CD14-positive monocyte (primary cell): Measurements from ENCODE around the gene CCDC197. TPM values are rescaled to one million over a fixed set of nuclear protein-coding genes. Genes with fewer than 3 reads are reported as not detected.

Source experiments
- DNase-seq, 3 donors: peaks; one replicate each; pipeline ENCODE4 v3.0.0-alpha.2; 2011 to 2022
- H2AFZ ChIP-seq: 2 replicates; pipeline ENCODE4 v1.6.0; 2012; ENCODE audit warnings: mild to moderate bottlenecking, low read depth, low read length, inconsistent platforms; ENCODE audit not compliant: insufficient read depth, poor library complexity, severe bottlenecking
- H3K27ac ChIP-seq, 2 donors: 1 replicate in 1 of 2; 2 replicates in 1 of 2; pipeline ENCODE4 v1.5.1; 2012 to 2013; ENCODE audit warnings: low read length in 2 of 2, control low read depth in 1 of 2, inconsistent platforms in 1 of 2, low read depth in 1 of 2, mild to moderate bottlenecking in 1 of 2
- H3K27me3 ChIP-seq, 2 donors: one replicate each; pipeline versions ENCODE4 v1.6.0 to v1.6.1; 2011 to 2013; ENCODE audit warnings: low read length in 2 of 2; ENCODE audit not compliant: control insufficient read depth in 2 of 2, insufficient read depth in 2 of 2
- H3K36me3 ChIP-seq, 2 donors: replicated peaks in 1 of 2; 1 replicate in 1 of 2; 2 replicates in 1 of 2; pipeline versions ENCODE4 v1.5.1 to v1.6.1; 2012 to 2013; ENCODE audit warnings: low read length in 2 of 2, control low read depth in 1 of 2, inconsistent platforms in 1 of 2, mild to moderate bottlenecking in 1 of 2; ENCODE audit not compliant: insufficient read depth in 2 of 2, control insufficient read depth in 1 of 2
- H3K4me1 ChIP-seq, 2 donors: 1 replicate in 1 of 2; 2 replicates in 1 of 2; pipeline versions ENCODE4 v1.5.1 to v1.6.1; 2012 to 2013; ENCODE audit warnings: low read length in 2 of 2, control low read depth in 1 of 2, inconsistent platforms in 1 of 2, mild to moderate bottlenecking in 1 of 2, moderate library complexity in 1 of 2; ENCODE audit not compliant: insufficient read depth in 2 of 2, control insufficient read depth in 1 of 2
- H3K4me2 ChIP-seq: replicated peaks from 2 replicates; pipeline ENCODE3; 2012; ENCODE audit warnings: low read length, moderate library complexity, mild to moderate bottlenecking; ENCODE audit not compliant: poor library complexity, severe bottlenecking; ENCODE audit errors: extremely low read depth
- H3K4me3 ChIP-seq, 3 experiments: fragments of 200-600 bp in 1 of 3; sonication (generic) in 1 of 3; replicated peaks in 1 of 3; 1 replicate in 2 of 3; 2 replicates in 1 of 3; pipeline ENCODE4 v1.5.1; 2011 to 2013; ENCODE audit warnings: low read length in 3 of 3, mild to moderate bottlenecking in 3 of 3, control low read depth in 2 of 3, low read depth in 2 of 3, inconsistent platforms in 1 of 3, moderate library complexity in 1 of 3
- H3K79me2 ChIP-seq: 2 replicates; pipeline ENCODE4 v1.6.0; 2012; ENCODE audit warnings: mild to moderate bottlenecking, control low read depth, inconsistent platforms, low read length, moderate library complexity; ENCODE audit not compliant: insufficient read depth
- H3K9ac ChIP-seq: 2 replicates; pipeline ENCODE4 v1.6.0; 2017; ENCODE audit warnings: low read length, mild to moderate bottlenecking; ENCODE audit not compliant: insufficient read depth, poor library complexity, severe bottlenecking
- H3K9me3 ChIP-seq, 2 donors: replicated peaks in 1 of 2; 1 replicate in 1 of 2; 2 replicates in 1 of 2; pipeline versions ENCODE4 v1.5.1 to v1.6.1; 2012 to 2013; ENCODE audit warnings: low read length in 2 of 2, control low read depth in 1 of 2; ENCODE audit not compliant: control insufficient read depth in 1 of 2, insufficient read depth in 1 of 2
- H4K20me1 ChIP-seq: 2 replicates; pipeline ENCODE4 v1.6.0; 2012; ENCODE audit warnings: mild to moderate bottlenecking, low read length, control low read depth, moderate library complexity; ENCODE audit not compliant: insufficient read depth
- H3K27ac Mint-ChIP-seq, 7 donors: one replicate each; pipeline ENCODE4 v1.8.0; 2020; ENCODE audit warnings: mild to moderate bottlenecking in 7 of 7, mixed read lengths in 7 of 7, moderate library complexity in 6 of 7, inconsistent platforms in 2 of 7
- H3K27me3 Mint-ChIP-seq, 3 donors: one replicate each; pipeline ENCODE4 v1.8.0; 2021 to 2022; ENCODE audit warnings: low read depth in 3 of 3, mild to moderate bottlenecking in 3 of 3, mixed read lengths in 3 of 3, moderate library complexity in 3 of 3, inconsistent platforms in 1 of 3
- H3K36me3 Mint-ChIP-seq, 2 donors: one replicate each; pipeline ENCODE4 v1.8.0; 2020; ENCODE audit warnings: mixed read lengths in 2 of 2, inconsistent platforms in 1 of 2, mild to moderate bottlenecking in 1 of 2
- H3K4me1 Mint-ChIP-seq: one replicate; pipeline ENCODE4 v1.8.0; 2020; ENCODE audit warnings: mild to moderate bottlenecking, mixed read lengths
- H3K4me3 Mint-ChIP-seq, 2 donors: one replicate each; pipeline ENCODE4 v1.8.0; 2020; ENCODE audit warnings: mild to moderate bottlenecking in 2 of 2, mixed read lengths in 2 of 2, moderate library complexity in 1 of 2
- H3K9me3 Mint-ChIP-seq, 7 donors: one replicate each; pipeline ENCODE4 v1.8.0; 2020 to 2022; ENCODE audit warnings: mixed read lengths in 7 of 7, mild to moderate bottlenecking in 6 of 7, moderate library complexity in 6 of 7, inconsistent platforms in 2 of 7
- CTCF ChIP-seq: fragments of 200-600 bp; IDR thresholded peaks from one replicate; pipeline ENCODE4 v1.8.0; 2022; ENCODE audit warnings: antibody characterized with exemption, mild to moderate bottlenecking
- WGBS: methylation state at CpG from one replicate; pipeline ENCODE4 v1.1.5; 2013; ENCODE audit warnings: missing lambda C conversion rate; ENCODE audit not compliant: insufficient coverage; 5-methylcytosine and 5-hydroxymethylcytosine counted together
- intact Hi-C, 2 donors: fragments of 100-400 bp; cut with micrococcal nuclease; formaldehyde crosslinking; loops; one replicate each; pipeline versions ENCODE4 v1.15.0 to v1.15.1; 2023
- polyA plus RNA-seq, 3 donors: library from polyadenylated mRNA; depleted of rRNA in 1 of 3; unstranded in 2 of 3; stranded (reverse) in 1 of 3; fragments of 300-500 nt in 2 of 3; fragments of >200 nt in 1 of 3; fragmentation: Illumina TruSeq in 2 of 3; gene quantifications; 1 replicate in 2 of 3; 2 replicates in 1 of 3; pipeline ENCODE4 v1.2.3, GENCODE V29; 2012 to 2021

The CCDC197 gene
- polyA plus RNA-seq, 3 donors, result not detected

- Histone ChIP-seq H3K79me2 (no peaks in the 10 kb centered on the region), H3K9ac (no peak overlapping the region), H4K20me1 (no peaks in the 10 kb centered on the region), H3K36me3 (peaks cover 66 to 90% of the 10 kb centered on the region in 2 donors), H3K27me3 (no peaks in the 10 kb centered on the region), H3K4me2 (no peak overlapping the region), H3K4me1 (no peaks in the 10 kb centered on the region), H3K27ac (no peak overlapping the region), H3K4me3 (no peak overlapping the region), H3K9me3 (no peaks in the 10 kb centered on the region), H2AFZ (no peak overlapping the region)
- Mint-ChIP-seq H3K36me3 (peaks cover 78 to 89% of the 10 kb centered on the region in 2 donors), H3K4me3 (no peak overlapping the region), H3K27ac (no peak overlapping the region), H3K9me3 (no peaks in the 10 kb centered on the region), H3K4me1 (no peaks in the 10 kb centered on the region), H3K27me3 (no peaks in the 10 kb centered on the region)
- intact Hi-C loops, result no loop called here
- no peak for DNase-seq
- 100% methylated on average over 3 of the region's 3 CpGs for WGBS
- no peak for TF ChIP-seq CTCF
These were observed 50.5 kb downstream of the CCDC197 start for GRCh38 chr14:94047581-94047980.

DNA sequence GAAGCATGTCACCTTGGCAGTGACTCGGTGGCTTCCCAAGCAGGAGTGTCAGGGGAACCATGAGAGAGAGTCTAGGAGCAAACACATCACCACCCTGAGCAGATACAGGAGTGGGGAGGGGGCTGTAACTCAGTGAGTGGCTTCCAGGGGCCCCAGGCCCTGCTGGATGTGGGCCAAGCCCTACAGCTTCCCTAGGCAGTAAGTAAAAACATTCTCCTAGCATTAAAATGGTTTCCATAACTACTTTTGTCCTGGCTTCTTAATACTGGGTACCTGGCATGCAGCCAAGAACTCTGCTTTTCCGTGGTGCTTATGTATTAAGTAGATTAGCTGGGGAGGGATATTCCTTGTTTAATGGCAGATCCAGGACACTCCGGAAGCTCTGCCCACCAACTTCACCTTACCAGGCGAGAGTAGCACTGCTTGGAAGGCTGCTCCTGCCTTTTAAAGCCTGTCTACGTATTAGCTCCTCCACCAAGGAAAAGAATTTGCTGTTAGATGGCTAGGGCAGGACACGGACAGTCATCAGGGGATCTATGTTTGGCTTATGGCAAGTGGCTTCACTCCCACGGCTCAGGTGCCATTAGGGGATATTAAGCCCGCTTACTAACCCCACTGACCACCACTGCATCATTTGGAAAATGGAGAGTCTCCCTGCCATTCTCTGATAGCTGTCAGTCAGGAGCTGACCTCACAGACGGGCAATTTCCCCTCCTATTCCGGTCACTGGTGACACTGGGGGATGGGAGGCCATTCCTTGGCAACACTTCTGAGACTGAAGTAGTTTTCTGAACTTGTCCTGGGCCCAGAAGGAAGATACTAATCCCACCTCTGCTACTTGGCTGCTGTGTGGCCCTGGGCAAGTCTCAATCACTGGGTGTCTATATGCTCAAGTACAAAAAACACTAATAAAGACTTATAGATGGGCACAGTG, 51.9 kb downstream of the CCDC197 start:
- no peaks in the 10 kb centered on the region for H3K4me1 ChIP-seq
- no peak overlapping the region for H3K4me2 ChIP-seq
- no peaks in the 10 kb centered on the region for H3K79me2 ChIP-seq
- H3K9ac ChIP-seq, result no peak overlapping the region
- H3K9me3 Mint-ChIP-seq, result no peaks in the 10 kb centered on the region
- H3K27ac Mint-ChIP-seq, result peak overlapping the region in 1 of 7 donors; percentile 46
- H4K20me1 ChIP-seq, result no peaks in the 10 kb centered on the region
- H3K4me3 ChIP-seq, result no peak overlapping the region
- peaks cover 73 to 96% of the 10 kb centered on the region in 2 donors for H3K36me3 ChIP-seq
- H3K9me3 ChIP-seq, result no peaks in the 10 kb centered on the region
- 94% methylated on average over 3 of the region's 10 CpGs for WGBS
- intact Hi-C loops, result no loop called here
- H3K4me1 Mint-ChIP-seq, result no peaks in the 10 kb centered on the region
- H2AFZ ChIP-seq, result no peak overlapping the region
- no peak for TF ChIP-seq CTCF
- H3K4me3 Mint-ChIP-seq, result no peak overlapping the region
- H3K27me3 ChIP-seq, result no peaks in the 10 kb centered on the region
- H3K27ac ChIP-seq, result no peak overlapping the region
- H3K36me3 Mint-ChIP-seq, result peaks cover 80 to 94% of the 10 kb centered on the region in 2 donors
- DNase-seq, result no peak
- no peaks in the 10 kb centered on the region for H3K27me3 Mint-ChIP-seq
